Islet precursor cell (in vitro differentiated cells): Measurements from ENCODE around the gene PIK3C2G.

Source experiments
- DNase-seq: peaks from one replicate; pipeline ENCODE4 v3.0.0-alpha.2; 2018

PIK3C2G gene

DNA sequence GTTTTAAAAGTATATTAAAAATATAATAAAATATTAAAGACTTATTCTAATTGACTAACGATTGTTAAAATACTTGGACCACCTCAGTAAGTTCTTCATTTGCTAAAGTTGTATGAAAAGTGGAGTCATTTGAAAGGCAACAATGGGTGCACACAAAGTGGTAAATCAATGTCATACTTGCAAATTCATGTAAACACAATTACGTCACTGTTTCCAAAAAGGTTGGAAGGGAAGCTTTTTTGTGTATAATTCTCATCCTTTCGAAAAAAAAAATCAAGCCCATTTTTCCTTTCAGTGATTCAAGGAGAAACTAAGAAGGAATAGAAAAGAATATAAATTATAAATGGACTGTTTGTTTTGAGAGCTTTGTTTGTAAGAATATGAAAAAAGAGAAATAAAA, 166.2 kb downstream of the PIK3C2G start:
- no peak for DNase-seq

GRCh38 chr12:18428416-18428815, 167.1 kb downstream of the PIK3C2G start:
- DNase-seq, result no peak

GRCh38 chr12:18429366-18429765, 168.0 kb downstream of the PIK3C2G start:
- no peak for DNase-seq

- peak; percentile 76 for DNase-seq
Observed at GRCh38 chr12:18430425-18431048, 169.2 kb downstream of the PIK3C2G start.

DNA sequence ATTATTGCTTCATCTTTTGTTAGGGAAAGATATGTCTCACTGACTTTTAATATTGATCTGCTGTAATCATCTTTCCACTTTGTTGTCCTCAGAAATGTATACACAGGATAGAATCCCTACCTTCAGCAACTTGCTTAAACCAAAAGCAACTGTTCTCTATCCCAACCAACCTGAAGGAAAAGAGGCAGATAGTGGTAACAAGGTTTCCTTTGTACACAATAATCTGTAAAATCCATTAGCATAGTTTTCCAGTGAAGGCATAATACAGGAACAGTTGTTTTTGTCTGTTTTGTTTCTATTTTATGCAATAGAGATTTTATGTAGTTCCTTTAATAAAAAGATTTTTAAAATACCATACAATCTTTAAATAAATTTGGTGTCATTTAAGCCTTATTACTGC, 170.5 kb downstream of the PIK3C2G start:
- no peak for DNase-seq

DNA sequence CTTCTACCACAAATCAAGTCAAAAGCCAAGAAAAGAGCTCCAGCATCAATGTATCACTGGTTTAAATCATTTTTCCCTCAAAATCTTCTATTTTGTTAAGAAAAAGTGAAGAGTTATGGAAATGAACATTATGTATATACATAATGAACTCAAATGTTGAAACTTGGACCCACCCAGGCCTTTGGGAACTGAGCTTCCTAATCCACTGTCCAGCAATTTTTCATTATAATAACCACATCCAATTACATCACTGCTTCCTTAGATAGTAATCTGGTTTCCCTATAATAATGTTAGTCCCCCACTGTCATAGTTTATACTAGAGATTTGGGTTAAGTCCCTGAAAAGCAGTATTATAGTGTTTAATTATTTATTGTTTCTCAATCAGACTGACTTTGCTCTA, 170.9 kb downstream of the PIK3C2G start:
- DNase-seq, result no peak

DNA sequence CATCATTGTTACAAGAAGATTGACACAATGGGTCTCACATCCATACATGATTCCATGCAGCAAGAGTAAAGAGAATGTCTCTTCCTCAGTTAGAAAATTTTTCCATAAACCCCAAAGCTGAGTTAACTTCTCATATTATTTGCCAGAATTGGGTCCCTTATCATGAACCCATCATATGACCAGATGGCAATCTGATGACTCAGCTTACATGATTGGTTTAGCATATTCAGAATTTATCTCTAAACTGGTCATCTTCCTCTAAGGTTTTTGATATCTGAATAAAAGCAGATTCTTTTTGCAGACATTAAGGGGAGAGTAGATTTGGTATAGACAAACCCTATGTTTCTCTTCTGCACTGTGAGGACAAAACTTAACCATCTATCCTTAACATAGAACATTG, 174.9 kb downstream of the PIK3C2G start:
- no peak for DNase-seq

DNA sequence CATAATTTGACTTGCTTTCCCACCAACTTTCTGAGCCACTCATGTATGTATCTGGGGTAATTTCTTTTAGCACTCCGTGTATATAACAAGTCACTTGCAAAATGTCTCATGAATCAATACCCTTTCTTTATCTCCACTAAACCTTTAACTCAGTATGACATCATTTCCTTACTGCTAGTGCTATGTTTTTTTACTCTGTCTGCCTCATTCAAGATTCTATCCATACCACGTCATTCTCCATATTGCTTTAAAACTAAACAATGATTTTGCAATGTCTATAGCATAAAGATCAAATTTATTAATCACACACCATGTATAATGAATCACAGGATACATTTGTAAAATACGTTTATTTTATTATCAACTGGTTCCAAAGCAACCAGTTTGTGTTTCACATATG, 178.2 kb downstream of the PIK3C2G start:
- DNase-seq, result no peak

GRCh38 chr12:18443768-18444437, 182.6 kb downstream of the PIK3C2G start:
- no peak for DNase-seq

GRCh38 chr12:18446061-18446644, 184.8 kb downstream of the PIK3C2G start:
- no peak for DNase-seq

DNA sequence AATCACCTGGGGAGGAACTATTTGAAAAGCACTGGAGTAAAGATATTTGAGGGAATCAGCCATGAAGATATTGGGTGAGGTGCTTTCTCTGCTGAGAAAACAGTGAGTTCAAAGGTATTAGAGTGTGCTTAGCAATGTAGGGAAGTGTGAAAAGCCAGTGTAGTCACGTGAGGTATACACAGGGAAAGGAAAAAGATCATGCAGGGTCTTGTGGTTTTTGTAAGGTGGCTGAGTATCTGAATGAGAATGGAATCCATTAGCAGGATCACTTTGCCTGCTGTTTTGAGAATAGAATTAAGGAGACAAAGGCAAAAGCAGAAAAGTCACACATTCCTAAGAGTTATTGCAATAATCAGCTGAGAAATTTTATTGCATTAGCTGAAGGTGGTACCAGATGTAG, 193.0 kb downstream of the PIK3C2G start:
- no peak for DNase-seq

DNA sequence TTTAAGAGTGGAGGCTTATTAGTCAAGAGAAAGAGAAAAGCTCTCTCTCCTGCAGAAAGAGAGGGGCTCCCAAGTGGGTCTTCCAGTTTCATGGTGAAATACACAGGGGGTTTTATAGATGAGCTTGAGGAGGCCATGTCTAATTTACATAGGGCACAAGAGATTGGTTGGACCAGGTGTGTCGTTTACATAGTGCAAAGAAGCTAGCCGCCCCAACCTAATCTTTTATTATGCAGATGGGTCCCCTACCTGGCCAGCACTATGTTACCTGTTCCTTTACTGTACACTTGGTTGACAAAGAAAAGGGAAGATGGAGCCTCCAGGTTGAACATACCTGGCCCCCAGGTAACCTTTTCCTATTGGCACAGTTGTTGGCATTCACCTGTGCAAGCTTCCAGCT, 195.0 kb downstream of the PIK3C2G start:
- DNase-seq, result no peak

- no peak for DNase-seq
Observed at GRCh38 chr12:18457362-18457761, 196.0 kb downstream of the PIK3C2G start.

DNA sequence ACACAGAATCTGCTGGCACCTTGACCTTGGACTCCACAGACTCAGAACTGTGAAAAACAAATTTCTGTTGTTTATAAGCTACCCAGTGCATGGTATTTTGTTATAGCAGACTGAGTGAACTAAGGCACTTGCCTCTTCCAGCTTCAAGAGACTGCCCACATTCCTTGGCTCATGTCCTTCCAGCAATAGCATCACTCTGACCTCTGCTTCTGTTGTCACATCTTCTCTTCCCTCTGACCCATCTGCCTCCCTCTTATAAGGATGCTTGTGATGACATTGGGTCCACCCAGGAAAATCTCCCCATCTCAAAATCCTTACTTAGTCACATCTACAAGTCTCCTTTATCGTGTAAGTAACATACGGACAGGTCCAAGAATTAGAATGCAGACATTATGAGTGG, 200.4 kb downstream of the PIK3C2G start:
- DNase-seq, result no peak

GRCh38 chr12:18462442-18462841, 201.1 kb downstream of the PIK3C2G start:
- DNase-seq, result no peak

DNA sequence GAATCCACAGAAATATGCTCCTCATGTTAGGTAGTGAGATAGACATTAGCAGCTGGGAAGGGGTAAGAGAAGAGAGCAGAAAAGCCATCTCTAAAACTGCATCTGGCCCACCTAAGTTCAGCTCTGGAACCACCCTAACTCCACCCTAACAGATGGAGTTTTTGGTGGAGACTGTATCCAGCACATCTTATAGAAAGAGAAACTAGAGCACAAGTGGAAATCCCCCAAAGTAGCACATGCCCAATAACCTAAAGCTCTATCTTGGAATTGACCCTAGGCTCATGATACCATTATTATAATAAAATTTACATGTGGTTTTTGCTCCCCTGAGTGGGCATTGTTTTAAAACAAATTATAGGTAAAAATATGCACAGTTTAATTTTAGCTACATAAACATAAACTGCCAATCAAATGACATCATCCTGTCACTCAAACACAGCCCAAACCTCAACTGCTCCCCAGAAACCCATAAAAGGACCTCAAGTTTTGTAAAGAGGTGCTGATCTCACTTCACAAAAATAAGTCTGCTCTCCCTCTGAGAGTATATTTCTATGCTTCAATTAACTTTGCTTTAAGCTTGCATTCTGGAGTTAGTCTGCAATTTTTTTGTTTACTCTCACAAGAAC, 206.4 kb downstream of the PIK3C2G start:
- no peak for DNase-seq

GRCh38 chr12:18468246-18469075, 207.1 kb downstream of the PIK3C2G start:
- DNase-seq, result no peak

- DNase-seq, result no peak
Observed at GRCh38 chr12:18470251-18470650, 208.9 kb downstream of the PIK3C2G start.

DNA sequence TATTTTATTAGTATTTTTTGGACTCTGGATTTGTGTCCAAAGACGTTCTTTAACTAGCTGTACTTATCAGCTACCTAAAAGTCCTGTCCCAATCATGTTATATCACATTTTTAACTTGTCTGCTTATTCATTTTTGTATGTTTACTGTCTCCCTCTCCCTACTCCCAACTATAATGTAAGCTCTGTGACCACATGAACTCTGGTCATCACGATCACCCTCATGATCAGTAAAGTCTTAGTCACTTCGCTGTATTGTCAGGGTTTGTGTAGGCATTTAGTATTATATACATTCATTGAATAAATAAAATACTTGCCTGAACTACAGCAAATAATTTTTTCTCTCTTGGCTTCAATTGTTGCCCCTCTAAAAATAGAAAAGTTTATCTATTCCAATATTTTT, 211.0 kb downstream of the PIK3C2G start:
- no peak for DNase-seq

DNA sequence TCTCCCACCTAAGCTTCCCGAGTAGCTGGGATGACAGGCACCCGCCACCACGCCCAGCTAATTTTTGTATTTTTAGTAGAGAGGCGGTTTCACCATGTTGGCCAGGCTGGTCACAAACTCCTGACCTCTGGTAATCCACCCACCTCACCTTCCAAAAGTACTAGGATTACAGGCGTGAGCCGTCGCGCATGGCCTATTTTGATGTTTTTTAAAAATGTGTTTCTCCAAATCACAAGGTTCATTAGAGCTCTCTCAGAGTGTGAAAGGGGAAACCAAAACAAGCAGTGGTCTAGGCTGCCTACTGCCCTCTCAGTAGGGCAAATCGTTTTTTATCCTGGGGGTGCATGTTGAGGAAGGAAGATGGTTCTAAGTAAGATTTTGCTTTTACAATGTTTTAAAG, 211.5 kb downstream of the PIK3C2G start:
- no peak for DNase-seq

DNA sequence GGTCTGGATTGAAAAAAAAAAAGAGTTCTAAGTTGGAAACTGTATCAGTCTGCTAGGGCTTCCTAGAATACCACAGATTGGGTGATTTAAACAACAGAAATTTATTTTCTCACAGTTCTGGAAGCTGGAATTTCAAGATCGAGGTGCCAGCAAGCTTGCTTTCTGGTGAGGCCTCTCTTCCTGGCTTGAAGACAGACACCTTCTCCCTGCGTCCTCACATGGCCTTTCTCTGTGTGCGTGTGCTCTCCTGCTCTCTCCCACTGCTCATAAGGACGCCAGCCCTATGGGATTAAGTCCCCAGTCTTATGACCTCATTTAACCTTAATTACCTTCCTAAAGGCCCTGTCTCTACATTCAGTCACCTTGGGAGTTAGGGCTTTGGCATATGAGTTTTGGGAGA, 215.5 kb downstream of the PIK3C2G start:
- no peak for DNase-seq

- DNase-seq, result no peak
Observed at GRCh38 chr12:18479256-18479655, 217.9 kb downstream of the PIK3C2G start.

GRCh38 chr12:18482601-18483120, 221.3 kb downstream of the PIK3C2G start:
- no peak for DNase-seq
